Osteocyte (in vitro differentiated cells): ENCODE data around the gene ISL2. TPM values are rescaled to one million over a fixed set of nuclear protein-coding genes. Genes with fewer than 3 reads are reported as not detected.
A peak's percentile ranks its signal among the peaks of the same experiment; 100 is the strongest.

Experiments
- DNase-seq: peaks from one replicate; pipeline ENCODE4 v3.0.0; 2021; ENCODE audit warnings: mixed read lengths; ENCODE audit not compliant: unreplicated experiment; ENCODE audit errors: extremely low spot score
- H3K27ac Mint-ChIP-seq: one replicate; pipeline ENCODE4 v1.8.0; 2021; ENCODE audit warnings: mild to moderate bottlenecking, mixed read lengths; ENCODE audit not compliant: unreplicated experiment
- H3K27me3 Mint-ChIP-seq: one replicate; pipeline ENCODE4 v1.8.0; 2021; ENCODE audit warnings: mixed read lengths; ENCODE audit not compliant: unreplicated experiment
- H3K36me3 Mint-ChIP-seq: one replicate; pipeline ENCODE4 v1.8.0; 2021; ENCODE audit warnings: mixed read lengths; ENCODE audit not compliant: unreplicated experiment
- H3K4me1 Mint-ChIP-seq: one replicate; pipeline ENCODE4 v1.8.0; 2021; ENCODE audit warnings: mixed read lengths; ENCODE audit not compliant: unreplicated experiment
- H3K4me3 Mint-ChIP-seq: one replicate; pipeline ENCODE4 v1.8.0; 2021; ENCODE audit warnings: mild to moderate bottlenecking, moderate library complexity, mixed read lengths; ENCODE audit not compliant: unreplicated experiment
- H3K9me3 Mint-ChIP-seq: one replicate; pipeline ENCODE4 v1.8.0; 2021; ENCODE audit warnings: mixed read lengths; ENCODE audit not compliant: unreplicated experiment
- total RNA-seq: library from RNA; stranded (reverse); gene quantifications from 2 replicates; pipeline ENCODE4 v1.2.1, GENCODE V29; 2021
- TF ChIP-seq, protein P1 (sequence below): fragments of 200-600 bp; sonication (generic); IDR thresholded peaks from 2 replicates; pipeline ENCODE4 v1.5.0; 2021; ENCODE audit warnings: antibody characterized with exemption, mild to moderate bottlenecking, moderate library complexity

ISL2 gene
- total RNA-seq, 1 donor from 2014 or later, result not detected

DNA sequence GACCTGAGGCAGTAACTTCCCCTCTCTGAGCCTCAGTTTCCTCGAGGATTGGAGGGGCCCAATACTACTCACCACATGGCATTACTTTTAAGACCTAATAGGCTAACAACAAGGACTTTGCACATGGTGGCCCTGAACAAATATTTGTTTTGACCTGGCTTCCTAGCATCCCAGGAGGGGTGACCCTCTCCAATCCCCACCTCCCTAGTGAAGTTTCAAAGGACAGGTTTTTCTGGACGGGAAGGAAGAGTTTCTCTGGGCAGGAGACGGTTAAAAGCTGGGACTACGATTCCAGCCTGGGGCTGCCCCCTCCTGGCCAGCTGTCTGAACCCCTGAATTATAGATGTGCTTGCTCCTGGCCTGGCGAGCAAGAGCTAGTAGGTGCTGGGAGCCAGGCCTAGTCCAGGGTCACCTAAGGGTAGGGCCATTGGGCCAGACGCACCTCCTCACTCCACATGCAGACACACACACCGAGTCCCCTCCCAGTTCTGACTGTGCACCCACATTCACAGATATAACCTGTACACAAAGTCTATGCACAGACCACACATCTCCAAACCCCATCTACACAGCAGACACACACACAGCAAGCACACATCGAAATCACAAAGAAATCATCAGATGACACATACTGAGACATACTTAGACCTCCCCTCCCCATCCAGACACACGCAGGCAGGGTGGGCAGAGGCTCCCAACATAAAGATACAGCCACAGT, 2.7 kb upstream of the ISL2 start:
- peak; percentile 65 for DNase-seq
- H3K4me1 Mint-ChIP-seq, result peaks cover 25% of the 10 kb centered on the region
- TF ChIP-seq, protein P1, sequence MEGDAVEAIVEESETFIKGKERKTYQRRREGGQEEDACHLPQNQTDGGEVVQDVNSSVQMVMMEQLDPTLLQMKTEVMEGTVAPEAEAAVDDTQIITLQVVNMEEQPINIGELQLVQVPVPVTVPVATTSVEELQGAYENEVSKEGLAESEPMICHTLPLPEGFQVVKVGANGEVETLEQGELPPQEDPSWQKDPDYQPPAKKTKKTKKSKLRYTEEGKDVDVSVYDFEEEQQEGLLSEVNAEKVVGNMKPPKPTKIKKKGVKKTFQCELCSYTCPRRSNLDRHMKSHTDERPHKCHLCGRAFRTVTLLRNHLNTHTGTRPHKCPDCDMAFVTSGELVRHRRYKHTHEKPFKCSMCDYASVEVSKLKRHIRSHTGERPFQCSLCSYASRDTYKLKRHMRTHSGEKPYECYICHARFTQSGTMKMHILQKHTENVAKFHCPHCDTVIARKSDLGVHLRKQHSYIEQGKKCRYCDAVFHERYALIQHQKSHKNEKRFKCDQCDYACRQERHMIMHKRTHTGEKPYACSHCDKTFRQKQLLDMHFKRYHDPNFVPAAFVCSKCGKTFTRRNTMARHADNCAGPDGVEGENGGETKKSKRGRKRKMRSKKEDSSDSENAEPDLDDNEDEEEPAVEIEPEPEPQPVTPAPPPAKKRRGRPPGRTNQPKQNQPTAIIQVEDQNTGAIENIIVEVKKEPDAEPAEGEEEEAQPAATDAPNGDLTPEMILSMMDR, result peak; percentile 25
- H3K27ac Mint-ChIP-seq, result no peak overlapping the region
- peaks cover 69% of the 10 kb centered on the region for H3K27me3 Mint-ChIP-seq
- H3K4me3 Mint-ChIP-seq, result no peak overlapping the region
- no peaks in the 10 kb centered on the region for H3K36me3 Mint-ChIP-seq
- H3K9me3 Mint-ChIP-seq, result no peaks in the 10 kb centered on the region

DNA sequence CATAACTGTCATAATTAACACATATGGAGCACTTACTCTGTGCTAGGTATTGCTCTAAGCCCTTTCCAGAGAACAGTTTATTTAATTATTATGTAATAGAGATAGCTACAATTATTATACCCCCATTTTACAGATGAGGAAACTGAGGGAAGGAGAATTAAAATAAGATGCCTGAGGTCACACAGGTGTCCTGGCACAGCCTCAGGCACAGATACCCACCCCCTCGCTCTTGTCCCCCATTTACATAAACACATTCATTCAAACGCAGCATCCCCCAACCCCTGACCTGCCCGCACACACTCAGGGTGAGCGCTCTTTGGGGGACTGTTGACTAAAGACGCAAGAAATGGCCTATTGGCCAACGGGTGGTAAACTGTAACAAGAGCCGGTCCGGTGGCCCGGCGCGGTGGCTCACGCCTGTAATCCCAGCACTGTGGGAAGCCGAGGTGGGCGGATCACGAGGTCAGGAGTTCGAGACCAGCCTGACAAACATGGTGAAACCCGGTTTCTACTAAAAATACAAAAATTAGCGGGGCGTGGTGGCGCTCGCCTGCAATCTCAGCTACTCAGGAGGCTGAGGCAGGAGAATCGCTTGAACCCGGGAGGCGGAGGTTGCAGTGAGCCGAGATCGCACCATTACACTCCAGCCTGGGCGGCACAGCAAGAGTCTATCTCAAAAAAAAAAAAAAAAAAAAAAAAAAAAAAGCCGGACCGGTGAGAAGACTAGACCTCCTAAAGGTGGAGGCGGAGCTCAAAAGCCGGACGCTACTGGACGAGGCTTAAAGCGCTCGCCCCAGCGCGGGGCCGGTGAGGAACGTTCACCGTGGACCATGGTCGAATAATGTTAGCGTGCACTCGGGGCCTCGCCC, 1.9 kb upstream of the ISL2 start:
- Mint-ChIP-seq H3K4me1 (peaks cover 25% of the 10 kb centered on the region), H3K27me3 (peaks cover 69% of the 10 kb centered on the region), H3K4me3 (no peak overlapping the region), H3K27ac (no peak overlapping the region), H3K36me3 (no peaks in the 10 kb centered on the region), H3K9me3 (no peaks in the 10 kb centered on the region)
- DNase-seq, result peak; percentile 84
- TF ChIP-seq, protein P1, result no peak

- DNase-seq, result peak; percentile 36
- H3K4me1 Mint-ChIP-seq, result peaks cover 34% of the 10 kb centered on the region
Measured at GRCh38 chr15:76335307-76336253, 993 bp upstream of the ISL2 start.

GRCh38 chr15:76337059-76337695, 604 bp downstream of the ISL2 start:
- peaks cover 85% of the 10 kb centered on the region for H3K27me3 Mint-ChIP-seq
- peak; percentile 46 for DNase-seq
- no peak overlapping the region for H3K27ac Mint-ChIP-seq
- no peaks in the 10 kb centered on the region for H3K36me3 Mint-ChIP-seq
- H3K9me3 Mint-ChIP-seq, result no peaks in the 10 kb centered on the region
- TF ChIP-seq, protein P1, result no peak
- H3K4me1 Mint-ChIP-seq, result peaks cover 48% of the 10 kb centered on the region
- H3K4me3 Mint-ChIP-seq, result no peak overlapping the region

More at GRCh38 chr15:76335307-76336253, 993 bp upstream of the ISL2 start:
- Mint-ChIP-seq H3K36me3 (no peaks in the 10 kb centered on the region), H3K27me3 (peaks cover 70% of the 10 kb centered on the region), H3K9me3 (no peaks in the 10 kb centered on the region), H3K4me3 (no peak overlapping the region), H3K27ac (no peak overlapping the region)
- TF ChIP-seq, protein P1, result no peak
